OCI-LY7 (cell line): ENCODE measurements around the gene ANKRD44. TPM values are rescaled to one million over a fixed set of nuclear protein-coding genes. Genes with fewer than 3 reads are reported as not detected.

ENCODE experiments used
- BruUV-seq: library from RNA; stranded (reverse); fragments of 400-500 nt; replicated peaks from 2 replicates; lab custom pipeline; 2021; lab: Mats Ljungman, UMichigan
- CTCF ChIA-PET: fragments of 300-600 bp; sonication (Branson Sonifier 250); formaldehyde crosslinking; loops from one replicate; lab custom pipeline; 2022; ENCODE audit warnings: antibody characterized with exemption; ENCODE audit not compliant: unreplicated experiment; lab: Charles Lee
- POLR2A ChIA-PET: fragments of 300-600 bp; sonication (Branson Sonifier 250); formaldehyde crosslinking; loops from one replicate; lab custom pipeline; 2022; ENCODE audit warnings: antibody characterized with exemption; lab: Charles Lee
- DNase-seq: peaks from one replicate; pipeline ENCODE4 v3.0.0-alpha.2; 2015; ENCODE audit warnings: low spot score
- H2AFZ ChIP-seq: fragments of 200-600 bp; sonication (generic), shearing (Covaris generic); 2 replicates; pipeline ENCODE4 v1.6.1; 2014; ENCODE audit warnings: mild to moderate bottlenecking, antibody characterized with exemption, low read length, moderate library complexity
- H3K27ac ChIP-seq: fragments of 200-600 bp; sonication (generic); 2 replicates; pipeline ENCODE4 v1.5.1; 2014; ENCODE audit warnings: mixed run types, low read depth, mild to moderate bottlenecking, moderate library complexity, low read length, inconsistent platforms; ENCODE audit not compliant: poor library complexity, severe bottlenecking
- H3K36me3 ChIP-seq: fragments of 200-600 bp; sonication (generic); 2 replicates; pipeline ENCODE4 v1.6.1; 2014; ENCODE audit warnings: mild to moderate bottlenecking, antibody characterized with exemption, low read length, moderate library complexity, mixed read lengths; ENCODE audit not compliant: insufficient read depth
- H3K4me1 ChIP-seq: fragments of 200-600 bp; sonication (generic); 2 replicates; pipeline ENCODE4 v1.5.1; 2014; ENCODE audit warnings: mild to moderate bottlenecking, low read length; ENCODE audit not compliant: insufficient read depth, poor library complexity, severe bottlenecking
- H3K4me2 ChIP-seq: fragments of 200-600 bp; sonication (generic); 2 replicates; pipeline ENCODE4 v1.6.1; 2014; ENCODE audit warnings: mild to moderate bottlenecking, low read length
- H3K4me3 ChIP-seq: fragments of 200-600 bp; sonication (generic); 2 replicates; pipeline ENCODE4 v1.5.1; 2014; ENCODE audit warnings: mild to moderate bottlenecking, low read depth, low read length; ENCODE audit not compliant: poor library complexity, severe bottlenecking
- H3K79me2 ChIP-seq: fragments of 200-600 bp; sonication (generic); 2 replicates; pipeline ENCODE4 v1.6.1; 2016; ENCODE audit warnings: low read depth, mild to moderate bottlenecking, low read length, moderate library complexity, mixed read lengths; ENCODE audit not compliant: insufficient read depth
- H3K9me2 ChIP-seq: fragments of 200-600 bp; sonication (generic); 2 replicates; pipeline ENCODE4 v1.6.1; 2016; ENCODE audit warnings: mild to moderate bottlenecking, low read length, mixed read lengths; ENCODE audit not compliant: insufficient read depth
- H3K9me3 ChIP-seq: fragments of 200-600 bp; sonication (generic); 2 replicates; pipeline ENCODE4 v1.6.1; 2014; ENCODE audit warnings: mild to moderate bottlenecking, mixed run types, low read length, mixed read lengths
- H4K20me1 ChIP-seq: fragments of 200-600 bp; sonication (generic); 2 replicates; pipeline ENCODE4 v1.6.1; 2014; ENCODE audit warnings: mild to moderate bottlenecking, antibody characterized with exemption, low read length, moderate library complexity, mixed read lengths; ENCODE audit not compliant: insufficient read depth
- EZH2phosphoT487 ChIP-seq: fragments of 200-600 bp; sonication (generic); IDR thresholded peaks from 2 replicates; pipeline ENCODE4 v1.6.1; 2018; ENCODE audit warnings: low read depth, borderline replicate concordance, mild to moderate bottlenecking, mixed run types, antibody characterized with exemption, low read length, moderate library complexity, mixed read lengths
- intact Hi-C: fragments of 100-400 bp; cut with micrococcal nuclease; formaldehyde crosslinking; loops from one replicate; pipeline ENCODE4 v1.10.0; 2022; ENCODE audit not compliant: unreplicated experiment
- total RNA-seq, 2 experiments: library from RNA; depleted of rRNA in 1 of 2; stranded (reverse); fragments of >200 nt in 1 of 2; shearing (Covaris generic) in 1 of 2; gene quantifications; 2 replicates each; pipeline ENCODE4 v1.2.3, GENCODE V29; 2014 to 2022
- TF ChIP-seq, protein P1 (sequence below): fragments of 200-600 bp; sonication (generic); conservative IDR thresholded peaks from 2 replicates; pipeline ENCODE4 v1.5.1; 2014; ENCODE audit warnings: mild to moderate bottlenecking, antibody characterized with exemption, low read length, moderate library complexity, mixed read lengths

The ANKRD44 gene
- total RNA-seq, 2 experiments from 2014 or later = 69.4 to 73.7 TPM

GRCh38 chr2:197261808-197262226 lies 48.8 kb downstream of the ANKRD44 start:
- peaks cover 8% of the 10 kb centered on the region; the same call in 1 of the 2 replicates for H3K36me3 ChIP-seq
- POLR2A ChIA-PET = interaction anchor here (0.6 to 1.2 kb wide), 12 partner anchors 11 to 499 kb away, joined by 3 to 7 read pairs (median 3); no protein-coding TSS in a partner anchor
- no peaks in the 10 kb centered on the region for H3K9me3 ChIP-seq
- peaks cover 56% of the 10 kb centered on the region for H3K4me1 ChIP-seq
- BruUV-seq = no TSS peak
- peaks cover 87% of the 10 kb centered on the region for H3K79me2 ChIP-seq
- H3K9me2 ChIP-seq = no peaks in the 10 kb centered on the region
- no peak overlapping the region for H2AFZ ChIP-seq
- CTCF ChIA-PET = no interaction called here
- peaks cover 7% of the 10 kb centered on the region for H4K20me1 ChIP-seq
- intact Hi-C loops = no loop called here
- TF ChIP-seq EZH2phosphoT487 = no peak
- TF ChIP-seq, protein P1, sequence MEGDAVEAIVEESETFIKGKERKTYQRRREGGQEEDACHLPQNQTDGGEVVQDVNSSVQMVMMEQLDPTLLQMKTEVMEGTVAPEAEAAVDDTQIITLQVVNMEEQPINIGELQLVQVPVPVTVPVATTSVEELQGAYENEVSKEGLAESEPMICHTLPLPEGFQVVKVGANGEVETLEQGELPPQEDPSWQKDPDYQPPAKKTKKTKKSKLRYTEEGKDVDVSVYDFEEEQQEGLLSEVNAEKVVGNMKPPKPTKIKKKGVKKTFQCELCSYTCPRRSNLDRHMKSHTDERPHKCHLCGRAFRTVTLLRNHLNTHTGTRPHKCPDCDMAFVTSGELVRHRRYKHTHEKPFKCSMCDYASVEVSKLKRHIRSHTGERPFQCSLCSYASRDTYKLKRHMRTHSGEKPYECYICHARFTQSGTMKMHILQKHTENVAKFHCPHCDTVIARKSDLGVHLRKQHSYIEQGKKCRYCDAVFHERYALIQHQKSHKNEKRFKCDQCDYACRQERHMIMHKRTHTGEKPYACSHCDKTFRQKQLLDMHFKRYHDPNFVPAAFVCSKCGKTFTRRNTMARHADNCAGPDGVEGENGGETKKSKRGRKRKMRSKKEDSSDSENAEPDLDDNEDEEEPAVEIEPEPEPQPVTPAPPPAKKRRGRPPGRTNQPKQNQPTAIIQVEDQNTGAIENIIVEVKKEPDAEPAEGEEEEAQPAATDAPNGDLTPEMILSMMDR = no peak
- H3K4me2 ChIP-seq = peak overlapping the region; percentile 71
- H3K27ac ChIP-seq = peak overlapping the region; percentile 63
- DNase-seq = peak; percentile 66
- peak overlapping the region; percentile 30 for H3K4me3 ChIP-seq

DNA sequence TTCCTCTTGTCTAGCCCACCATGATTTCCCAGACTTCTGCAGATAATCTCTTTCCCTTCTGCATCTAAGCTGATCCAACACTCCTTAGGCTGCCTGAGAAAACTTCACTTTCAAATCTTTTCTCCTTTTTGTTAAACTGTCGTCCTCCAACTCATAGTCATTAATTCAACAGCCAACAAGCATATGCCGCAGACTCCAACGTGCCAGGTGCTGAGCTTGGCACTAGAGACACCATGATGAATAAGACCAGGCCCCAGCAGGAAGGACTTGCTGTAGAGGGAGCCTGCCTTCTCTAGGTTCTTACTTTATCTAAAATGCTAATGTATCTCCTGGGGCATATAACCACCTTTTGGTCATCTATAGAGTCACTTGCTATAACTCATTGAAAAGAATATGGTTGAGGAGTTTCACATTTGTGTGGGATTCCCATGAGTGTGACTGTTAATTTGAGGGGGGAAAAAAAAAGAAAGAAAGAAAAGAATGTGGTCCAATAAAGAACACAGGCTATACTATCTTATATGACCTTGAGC lies 51.0 kb downstream of the ANKRD44 start:
- ChIA-PET CTCF (no interaction called here), POLR2A (interaction anchor here (0.6 to 1.3 kb wide), 3 partner anchors 43 to 396 kb away, joined by 3 read pairs; no protein-coding TSS in a partner anchor)
- peak overlapping the region; percentile 34 for H3K4me2 ChIP-seq
- no peak overlapping the region for H3K4me3 ChIP-seq
- intact Hi-C loops = no loop called here
- peaks cover 8% of the 10 kb centered on the region; the same call in 1 of the 2 replicates for H3K36me3 ChIP-seq
- no peak overlapping the region for H2AFZ ChIP-seq
- DNase-seq = no peak
- H3K27ac ChIP-seq = peak overlapping the region; percentile 48
- H3K79me2 ChIP-seq = peaks cover 84% of the 10 kb centered on the region
- no TSS peak for BruUV-seq
- H3K9me2 ChIP-seq = no peaks in the 10 kb centered on the region
- TF ChIP-seq, protein P1 = no peak
- no peak for TF ChIP-seq EZH2phosphoT487
- H4K20me1 ChIP-seq = no peaks in the 10 kb centered on the region
- H3K4me1 ChIP-seq = peaks cover 79% of the 10 kb centered on the region
- no peaks in the 10 kb centered on the region for H3K9me3 ChIP-seq

- CTCF ChIA-PET = no interaction called here
These were observed 52.0 kb downstream of the ANKRD44 start for GRCh38 chr2:197258580-197258979.

More at GRCh38 chr2:197258580-197258979, 52.0 kb downstream of the ANKRD44 start:
- TF ChIP-seq, protein P1 = no peak
- no peaks in the 10 kb centered on the region for H3K9me2 ChIP-seq
- peaks cover 8% of the 10 kb centered on the region; the same call in 1 of the 2 replicates for H3K36me3 ChIP-seq
- POLR2A ChIA-PET = interaction anchor here (0.7 to 1.3 kb wide), 2 partner anchors 47 to 395 kb away, joined by 3 read pairs; no protein-coding TSS in a partner anchor
- H4K20me1 ChIP-seq = no peaks in the 10 kb centered on the region
- intact Hi-C loops = no loop called here
- H3K4me2 ChIP-seq = peak overlapping the region; percentile 34
- no peak for DNase-seq
- peak overlapping the region; percentile 48 for H3K27ac ChIP-seq
- peaks cover 84% of the 10 kb centered on the region for H3K79me2 ChIP-seq
- no peak overlapping the region for H2AFZ ChIP-seq
- BruUV-seq = no TSS peak
- peaks cover 86% of the 10 kb centered on the region for H3K4me1 ChIP-seq
- no peak overlapping the region for H3K4me3 ChIP-seq
- no peaks in the 10 kb centered on the region for H3K9me3 ChIP-seq
